ENCODE measurements around the gene FAM25A. TPM values are rescaled to one million over a fixed set of nuclear protein-coding genes. Genes with fewer than 3 reads are reported as not detected.
"Not testable (repeated sequence)": the region's sequence is repeated elsewhere in the genome, so short reads cannot be mapped to it uniquely, and the experiment has no call there.

The FAM25A gene
- total RNA-seq, 1 donor from 2014 or later: not detected

DNA sequence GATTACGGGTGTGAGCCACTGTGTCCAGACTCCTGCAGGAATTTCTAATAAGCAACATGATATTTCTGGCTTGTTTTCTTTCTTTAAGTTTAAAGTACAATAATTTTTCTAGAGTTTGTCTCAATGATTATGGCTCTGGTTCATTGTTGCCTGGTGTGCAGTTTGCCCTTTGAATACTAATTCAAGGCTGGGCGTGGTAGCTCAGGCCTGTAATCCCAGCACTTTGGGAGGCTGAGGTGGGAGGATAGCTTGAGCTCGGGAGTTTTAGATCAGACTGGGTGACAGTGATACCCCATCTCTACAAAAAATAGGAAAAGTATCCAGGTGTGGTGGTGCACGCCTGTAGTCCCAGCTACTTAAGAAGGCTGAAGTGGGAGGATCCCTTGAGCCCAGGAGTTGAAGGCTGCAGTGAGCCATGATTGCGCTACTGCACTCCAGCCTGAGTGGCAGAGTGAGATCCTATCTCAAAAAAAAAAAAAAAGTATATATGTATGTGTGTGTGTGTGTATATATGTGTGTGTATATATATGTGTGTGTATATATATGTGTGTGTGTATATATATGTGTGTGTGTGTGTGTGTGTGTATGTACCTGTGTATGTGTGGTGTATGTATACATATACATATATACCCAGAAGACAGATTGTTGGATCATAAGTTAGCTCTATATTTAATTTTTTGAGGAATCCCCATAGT is 43.6 kb upstream of the FAM25A start:
- H3K4me1 Mint-ChIP-seq (ENCODE audit: low read depth, unreplicated experiment): peaks cover 3% of the 10 kb centered on the region
- TF ChIP-seq, protein P1, sequence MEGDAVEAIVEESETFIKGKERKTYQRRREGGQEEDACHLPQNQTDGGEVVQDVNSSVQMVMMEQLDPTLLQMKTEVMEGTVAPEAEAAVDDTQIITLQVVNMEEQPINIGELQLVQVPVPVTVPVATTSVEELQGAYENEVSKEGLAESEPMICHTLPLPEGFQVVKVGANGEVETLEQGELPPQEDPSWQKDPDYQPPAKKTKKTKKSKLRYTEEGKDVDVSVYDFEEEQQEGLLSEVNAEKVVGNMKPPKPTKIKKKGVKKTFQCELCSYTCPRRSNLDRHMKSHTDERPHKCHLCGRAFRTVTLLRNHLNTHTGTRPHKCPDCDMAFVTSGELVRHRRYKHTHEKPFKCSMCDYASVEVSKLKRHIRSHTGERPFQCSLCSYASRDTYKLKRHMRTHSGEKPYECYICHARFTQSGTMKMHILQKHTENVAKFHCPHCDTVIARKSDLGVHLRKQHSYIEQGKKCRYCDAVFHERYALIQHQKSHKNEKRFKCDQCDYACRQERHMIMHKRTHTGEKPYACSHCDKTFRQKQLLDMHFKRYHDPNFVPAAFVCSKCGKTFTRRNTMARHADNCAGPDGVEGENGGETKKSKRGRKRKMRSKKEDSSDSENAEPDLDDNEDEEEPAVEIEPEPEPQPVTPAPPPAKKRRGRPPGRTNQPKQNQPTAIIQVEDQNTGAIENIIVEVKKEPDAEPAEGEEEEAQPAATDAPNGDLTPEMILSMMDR (IDR thresholded peaks at IDR 0.05; ENCODE audit: partially characterized antibody, unreplicated experiment): no peak
- H3K4me3 Mint-ChIP-seq (ENCODE audit: unreplicated experiment): no peak overlapping the region
- H3K9me3 Mint-ChIP-seq (ENCODE audit: unreplicated experiment): peaks cover 7% of the 10 kb centered on the region
- H3K36me3 Mint-ChIP-seq (ENCODE audit: unreplicated experiment): no peaks in the 10 kb centered on the region
- H3K27ac Mint-ChIP-seq (ENCODE audit: unreplicated experiment): no peak overlapping the region
- no peak for DNase-seq
- H3K27me3 Mint-ChIP-seq (ENCODE audit: unreplicated experiment): peaks cover 6% of the 10 kb centered on the region

DNA sequence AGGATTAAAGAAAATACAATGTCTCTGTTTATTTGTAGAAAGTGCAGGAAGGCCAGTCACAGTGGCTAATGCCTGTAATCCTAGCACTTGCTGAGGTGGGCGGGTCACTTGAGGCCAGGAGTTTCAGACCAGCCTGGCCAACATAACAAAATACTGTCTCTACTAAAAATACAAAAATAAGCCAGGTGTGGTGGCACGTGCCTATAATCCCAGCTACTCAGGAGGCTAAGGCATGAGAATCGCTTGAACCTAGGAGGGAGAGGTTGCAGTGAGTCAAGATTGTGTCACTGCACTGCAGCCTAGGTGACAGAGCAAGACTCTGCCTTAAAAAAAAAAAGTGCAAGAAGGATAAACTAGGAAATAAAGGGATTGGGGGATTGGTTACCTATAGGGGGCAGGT is 41.6 kb upstream of the FAM25A start:
- not testable (repeated sequence) for H3K9me3 Mint-ChIP-seq (ENCODE audit: unreplicated experiment); H3K4me3 Mint-ChIP-seq (ENCODE audit: unreplicated experiment); H3K27me3 Mint-ChIP-seq (ENCODE audit: unreplicated experiment); H3K27ac Mint-ChIP-seq (ENCODE audit: unreplicated experiment); DNase-seq; H3K4me1 Mint-ChIP-seq (ENCODE audit: low read depth, unreplicated experiment); H3K36me3 Mint-ChIP-seq (ENCODE audit: unreplicated experiment)

DNA sequence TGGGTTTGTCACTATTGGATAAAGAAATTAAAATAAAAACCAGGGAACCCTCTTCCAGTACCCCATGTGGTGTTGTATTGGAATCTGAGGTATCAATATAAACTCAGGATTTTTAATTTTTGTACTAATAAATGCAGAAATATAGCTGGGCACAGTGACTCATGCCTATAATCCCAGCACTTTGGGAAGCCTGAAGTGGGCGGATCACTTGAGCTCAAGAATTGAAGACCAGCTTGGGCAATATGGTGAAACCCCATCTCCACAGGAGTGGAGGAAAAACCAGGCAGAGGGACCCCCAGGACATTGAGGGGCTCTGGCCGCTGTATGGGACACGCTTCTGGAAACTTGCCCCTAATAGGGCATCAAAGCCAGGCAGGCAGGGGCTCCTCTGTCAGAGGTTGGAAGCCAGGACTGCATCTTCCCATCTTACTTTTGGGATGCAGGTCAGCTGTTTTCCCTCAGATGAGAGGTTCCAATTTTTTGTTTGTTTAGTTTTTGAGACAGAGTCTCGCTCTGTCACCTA is 40.7 kb upstream of the FAM25A start:
- TF ChIP-seq, protein P1 (IDR thresholded peaks at IDR 0.05; ENCODE audit: partially characterized antibody, unreplicated experiment): no peak

DNA sequence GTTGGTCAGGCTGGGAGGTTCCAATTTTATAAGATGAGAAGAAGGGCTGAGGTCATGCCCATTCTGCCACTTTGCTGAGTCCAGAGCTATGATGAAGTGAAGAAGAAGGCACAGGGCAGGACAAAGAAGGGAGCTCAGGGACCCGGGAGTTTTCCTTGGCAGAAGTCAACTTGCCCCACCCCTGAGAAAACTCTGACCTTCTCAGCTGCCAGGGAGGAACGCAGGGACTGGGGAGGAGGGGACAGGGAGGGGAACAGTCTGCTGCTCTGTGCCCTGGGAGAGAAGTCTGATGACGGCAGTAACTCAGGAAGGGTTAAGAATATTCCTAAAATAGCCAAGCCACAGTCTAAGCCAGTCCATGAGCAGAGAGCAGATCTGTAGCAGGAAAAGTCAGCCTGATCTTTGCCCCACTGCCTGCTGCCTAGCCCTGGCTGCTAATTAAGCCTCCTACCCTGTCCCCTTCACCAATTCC is 40.1 kb upstream of the FAM25A start:
- H3K27me3 Mint-ChIP-seq (ENCODE audit: unreplicated experiment): peaks cover 4% of the 10 kb centered on the region
- TF ChIP-seq, protein P1 (IDR thresholded peaks at IDR 0.05; ENCODE audit: partially characterized antibody, unreplicated experiment): no peak
- DNase-seq: no peak
- peaks cover 3% of the 10 kb centered on the region for H3K4me1 Mint-ChIP-seq (ENCODE audit: low read depth, unreplicated experiment)
- no peak overlapping the region for H3K4me3 Mint-ChIP-seq (ENCODE audit: unreplicated experiment)
- no peak overlapping the region for H3K27ac Mint-ChIP-seq (ENCODE audit: unreplicated experiment)
- peaks cover 2% of the 10 kb centered on the region for H3K9me3 Mint-ChIP-seq (ENCODE audit: unreplicated experiment)
- H3K36me3 Mint-ChIP-seq (ENCODE audit: unreplicated experiment): no peaks in the 10 kb centered on the region

More for the DNA sequence above, 40.7 kb upstream of the FAM25A start:
- no peaks in the 10 kb centered on the region for H3K36me3 Mint-ChIP-seq (ENCODE audit: unreplicated experiment)
- H3K27ac Mint-ChIP-seq (ENCODE audit: unreplicated experiment): no peak overlapping the region
- peaks cover 3% of the 10 kb centered on the region for H3K9me3 Mint-ChIP-seq (ENCODE audit: unreplicated experiment)
- H3K27me3 Mint-ChIP-seq (ENCODE audit: unreplicated experiment): peaks cover 4% of the 10 kb centered on the region
- H3K4me3 Mint-ChIP-seq (ENCODE audit: unreplicated experiment): no peak overlapping the region
- no peak for DNase-seq
- H3K4me1 Mint-ChIP-seq (ENCODE audit: low read depth, unreplicated experiment): peaks cover 3% of the 10 kb centered on the region

GRCh38 chr10:86981020-86981419 is 39.1 kb upstream of the FAM25A start:
- not testable (repeated sequence) for H3K4me1 Mint-ChIP-seq (ENCODE audit: low read depth, unreplicated experiment); H3K36me3 Mint-ChIP-seq (ENCODE audit: unreplicated experiment); H3K27ac Mint-ChIP-seq (ENCODE audit: unreplicated experiment); H3K9me3 Mint-ChIP-seq (ENCODE audit: unreplicated experiment); H3K27me3 Mint-ChIP-seq (ENCODE audit: unreplicated experiment); H3K4me3 Mint-ChIP-seq (ENCODE audit: unreplicated experiment); DNase-seq

DNA sequence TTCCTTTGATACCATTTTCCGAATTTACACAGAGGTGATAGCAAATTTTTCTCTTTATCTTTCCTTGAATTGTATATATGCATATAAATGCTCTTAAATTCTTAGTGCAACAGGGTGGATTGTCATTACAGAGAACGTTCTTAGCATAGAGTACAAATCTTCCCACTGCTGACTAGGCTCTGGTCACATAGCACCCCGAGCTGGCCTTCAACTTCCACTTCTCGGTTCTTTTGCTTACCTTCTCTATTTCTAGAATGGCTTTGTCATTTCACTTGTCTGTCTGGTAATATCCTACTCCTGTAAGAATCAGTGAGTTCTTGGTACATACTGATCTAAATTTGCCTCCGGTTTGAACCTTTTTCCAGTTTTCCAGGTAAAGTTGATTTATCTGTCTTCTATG is 38.4 kb upstream of the FAM25A start:
- H3K4me3 Mint-ChIP-seq (ENCODE audit: unreplicated experiment): no peak overlapping the region
- H3K4me1 Mint-ChIP-seq (ENCODE audit: low read depth, unreplicated experiment): peaks cover 3% of the 10 kb centered on the region
- H3K27me3 Mint-ChIP-seq (ENCODE audit: unreplicated experiment): peaks cover 4% of the 10 kb centered on the region
- TF ChIP-seq, protein P1 (IDR thresholded peaks at IDR 0.05; ENCODE audit: partially characterized antibody, unreplicated experiment): no peak
- no peak overlapping the region for H3K27ac Mint-ChIP-seq (ENCODE audit: unreplicated experiment)
- DNase-seq: no peak
- no peaks in the 10 kb centered on the region for H3K36me3 Mint-ChIP-seq (ENCODE audit: unreplicated experiment)
- peaks cover 3% of the 10 kb centered on the region for H3K9me3 Mint-ChIP-seq (ENCODE audit: unreplicated experiment)

GRCh38 chr10:86984498-86984897 is 35.6 kb upstream of the FAM25A start:
- H3K4me3 Mint-ChIP-seq (ENCODE audit: unreplicated experiment); H3K36me3 Mint-ChIP-seq (ENCODE audit: unreplicated experiment); H3K9me3 Mint-ChIP-seq (ENCODE audit: unreplicated experiment); H3K27ac Mint-ChIP-seq (ENCODE audit: unreplicated experiment); DNase-seq; H3K4me1 Mint-ChIP-seq (ENCODE audit: low read depth, unreplicated experiment); H3K27me3 Mint-ChIP-seq (ENCODE audit: unreplicated experiment): not testable (repeated sequence)

Measured in glutamatergic neuron (in vitro differentiated cells).